Activated CD4-positive, alpha-beta T cell treated with anti-CD3 and anti-CD28 coated beads, Interleukin-2, amount 50 U/mL, for 48 hours (primary cell): ENCODE results near the gene PIAS2.
"Not testable (repeated sequence)": the region's sequence is repeated elsewhere in the genome, so short reads cannot be mapped to it uniquely, and the experiment has no call there.

Experiments
- DNase-seq, 2 experiments: peaks; one replicate each; pipeline ENCODE4 v3.0.0-alpha.2; 2020

The PIAS2 gene, protein sequence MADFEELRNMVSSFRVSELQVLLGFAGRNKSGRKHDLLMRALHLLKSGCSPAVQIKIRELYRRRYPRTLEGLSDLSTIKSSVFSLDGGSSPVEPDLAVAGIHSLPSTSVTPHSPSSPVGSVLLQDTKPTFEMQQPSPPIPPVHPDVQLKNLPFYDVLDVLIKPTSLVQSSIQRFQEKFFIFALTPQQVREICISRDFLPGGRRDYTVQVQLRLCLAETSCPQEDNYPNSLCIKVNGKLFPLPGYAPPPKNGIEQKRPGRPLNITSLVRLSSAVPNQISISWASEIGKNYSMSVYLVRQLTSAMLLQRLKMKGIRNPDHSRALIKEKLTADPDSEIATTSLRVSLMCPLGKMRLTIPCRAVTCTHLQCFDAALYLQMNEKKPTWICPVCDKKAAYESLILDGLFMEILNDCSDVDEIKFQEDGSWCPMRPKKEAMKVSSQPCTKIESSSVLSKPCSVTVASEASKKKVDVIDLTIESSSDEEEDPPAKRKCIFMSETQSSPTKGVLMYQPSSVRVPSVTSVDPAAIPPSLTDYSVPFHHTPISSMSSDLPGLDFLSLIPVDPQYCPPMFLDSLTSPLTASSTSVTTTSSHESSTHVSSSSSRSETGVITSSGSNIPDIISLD

DNA sequence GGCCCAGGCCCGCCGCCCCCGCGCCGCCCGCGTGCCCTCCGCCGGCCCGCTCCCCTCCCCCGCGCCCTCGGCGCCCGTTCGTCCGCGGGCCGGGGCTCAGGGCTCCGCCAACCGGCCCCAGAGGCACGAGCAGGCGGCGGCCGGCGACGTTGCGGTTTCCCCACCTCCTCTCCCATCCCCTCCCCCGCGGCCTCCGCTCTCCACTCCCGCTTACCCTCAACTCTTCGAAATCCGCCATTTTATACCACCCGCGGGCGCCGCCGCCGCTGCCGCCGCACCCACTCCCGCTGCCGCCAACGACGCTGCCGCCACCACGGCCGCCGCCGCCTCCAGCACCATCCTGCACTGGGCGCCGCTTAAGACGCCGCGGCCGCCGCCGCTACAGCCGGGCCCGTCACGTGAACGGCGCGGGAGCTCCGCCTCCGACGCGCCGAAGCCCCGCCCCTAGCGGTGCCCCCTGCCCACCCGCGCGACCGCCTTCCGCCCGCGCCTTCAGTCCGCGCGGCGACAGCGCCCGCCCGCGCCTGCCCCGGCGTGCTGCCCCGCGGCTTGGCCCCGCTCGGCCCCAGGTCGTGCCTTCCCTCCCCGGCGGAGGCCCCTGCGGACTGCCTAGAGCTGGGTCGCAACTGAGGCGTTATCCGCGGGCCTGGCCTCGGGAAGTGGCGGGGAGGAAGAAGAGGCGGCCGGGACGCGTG lies at the start of gene PIAS2, which contains the start of gene KATNAL2:
TSS of gene PIAS2 (minus strand) at position 400 of the 695 bp plus-strand sequence. CDS start at position 238, 162 bp downstream.
TSS of gene KATNAL2 (plus strand) at position 495 of the 695 bp plus-strand sequence. CDS start 29,271 bp downstream, outside the sequence.
- peak; percentile 70 to 74 for DNase-seq

DNA sequence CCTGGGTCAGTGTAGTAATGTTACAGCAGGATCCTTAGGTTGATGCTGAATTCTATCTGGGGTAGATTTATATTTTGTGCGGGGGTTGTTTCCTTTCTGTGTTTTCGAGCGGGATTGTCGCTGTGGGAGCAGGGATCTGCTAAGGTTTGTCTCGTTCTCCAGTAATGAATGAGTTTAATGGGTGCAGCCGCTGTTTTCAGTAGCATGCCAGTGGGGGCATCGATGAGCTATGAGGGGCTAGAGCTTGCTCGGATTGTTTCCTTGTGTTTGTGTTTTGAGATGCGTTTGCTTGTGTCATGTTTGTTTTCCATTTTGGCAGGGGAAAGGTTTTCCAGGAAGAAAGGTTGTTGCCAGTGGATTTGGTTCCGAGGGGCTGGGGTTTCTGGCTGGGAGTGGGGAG lies 49.0 kb upstream of the PIAS2 start:
- not testable (repeated sequence) for DNase-seq

DNA sequence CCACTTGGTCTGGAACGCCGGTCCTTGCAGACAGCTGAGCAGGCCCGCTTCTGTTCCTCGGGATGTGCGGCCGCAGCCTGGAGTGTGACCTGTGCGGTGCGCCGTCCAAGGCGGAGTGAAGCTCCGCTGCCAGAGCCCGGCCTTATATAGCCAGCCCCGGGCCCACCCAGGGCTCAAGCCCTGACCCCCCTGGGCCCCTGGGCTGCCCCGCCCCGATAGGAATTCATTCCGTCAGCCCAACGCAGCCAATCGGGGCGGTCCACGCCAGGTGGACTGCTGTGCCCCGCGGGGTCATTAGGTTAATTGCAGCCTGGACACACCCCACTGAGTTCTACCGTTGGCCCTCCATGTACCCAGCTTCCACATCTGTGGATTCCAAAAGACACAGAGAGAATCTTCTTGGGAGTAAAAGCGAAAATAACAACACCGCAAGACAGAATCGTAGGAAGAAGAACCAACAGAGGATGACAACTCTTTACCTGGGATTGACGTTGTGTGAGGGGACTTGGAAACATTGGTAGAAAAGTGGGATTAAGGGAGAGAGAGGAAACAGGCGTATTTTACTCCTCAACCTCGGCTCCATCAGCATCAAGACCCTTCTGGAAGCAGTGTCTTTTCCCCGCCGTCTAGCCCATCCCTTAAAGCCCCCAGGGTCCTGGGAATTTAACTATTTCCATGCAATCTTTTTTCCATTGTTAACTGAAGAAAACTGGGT lies 47.4 kb upstream of the PIAS2 start:
- DNase-seq, result not testable (repeated sequence)

DNA sequence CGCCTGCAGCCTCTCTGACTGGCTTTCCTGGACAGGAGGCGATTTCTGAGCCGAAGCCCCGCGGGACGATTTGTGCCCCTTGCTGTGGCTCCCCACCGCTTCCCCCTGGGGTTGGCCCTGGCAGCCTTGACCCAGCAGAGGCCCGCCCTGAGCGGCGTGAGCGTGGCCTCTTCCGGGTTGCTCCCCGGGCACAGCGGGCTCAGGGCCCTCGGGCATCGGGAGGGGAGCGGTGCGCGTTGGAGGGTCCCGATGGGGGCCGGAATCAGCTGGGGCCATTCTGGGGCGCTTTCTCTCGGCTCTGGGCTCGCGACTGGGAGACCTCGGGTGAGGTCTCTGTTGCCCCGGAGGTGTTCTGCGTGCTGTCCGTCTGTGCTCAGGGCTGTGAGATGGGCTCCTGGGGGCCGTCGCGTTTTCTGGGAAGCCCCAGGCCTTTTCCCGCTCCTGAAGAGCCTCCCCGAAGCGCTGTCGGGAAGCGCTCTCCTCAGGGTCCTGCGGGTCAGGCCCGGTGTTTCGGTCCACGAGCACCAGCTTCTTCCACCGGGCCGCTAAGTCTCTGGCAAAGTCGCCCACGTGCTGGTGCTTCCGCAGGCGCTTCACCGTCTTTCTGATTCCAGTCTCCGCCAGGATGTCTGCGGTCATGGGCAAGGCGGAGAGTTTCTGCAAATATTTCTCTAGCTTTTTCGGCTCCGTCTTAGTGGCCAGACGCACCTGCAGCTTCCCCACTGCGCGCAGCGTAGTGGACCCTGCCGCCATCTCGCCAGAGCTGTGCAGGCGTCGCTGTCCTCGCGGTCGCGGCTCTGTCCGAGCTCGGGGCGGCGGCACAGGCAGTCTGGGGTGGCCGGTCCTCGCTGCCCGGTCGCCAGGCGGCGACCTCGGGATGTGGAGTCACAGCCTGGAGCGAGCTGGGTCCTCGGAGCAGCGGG lies 46.6 kb upstream of the PIAS2 start:
- not testable (repeated sequence) for DNase-seq

DNA sequence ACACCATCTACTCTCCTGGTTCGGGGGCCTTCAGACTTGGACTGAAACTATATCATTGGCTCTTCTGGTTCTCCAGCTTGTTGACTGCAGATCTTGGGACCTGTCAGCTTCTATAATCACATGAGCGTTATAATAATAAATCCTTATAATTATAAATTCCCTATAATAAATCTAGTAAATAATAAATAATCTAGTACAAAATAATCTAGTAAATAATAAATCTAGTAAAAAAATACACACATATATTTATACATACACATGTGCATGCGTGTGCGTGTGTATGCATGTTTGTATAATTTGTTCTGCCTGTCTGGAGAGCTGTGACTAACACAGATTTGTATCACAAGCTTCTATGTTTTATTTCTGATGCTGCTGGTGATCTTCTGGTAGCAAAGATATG lies 40.9 kb upstream of the PIAS2 start:
- no peak for DNase-seq

DNA sequence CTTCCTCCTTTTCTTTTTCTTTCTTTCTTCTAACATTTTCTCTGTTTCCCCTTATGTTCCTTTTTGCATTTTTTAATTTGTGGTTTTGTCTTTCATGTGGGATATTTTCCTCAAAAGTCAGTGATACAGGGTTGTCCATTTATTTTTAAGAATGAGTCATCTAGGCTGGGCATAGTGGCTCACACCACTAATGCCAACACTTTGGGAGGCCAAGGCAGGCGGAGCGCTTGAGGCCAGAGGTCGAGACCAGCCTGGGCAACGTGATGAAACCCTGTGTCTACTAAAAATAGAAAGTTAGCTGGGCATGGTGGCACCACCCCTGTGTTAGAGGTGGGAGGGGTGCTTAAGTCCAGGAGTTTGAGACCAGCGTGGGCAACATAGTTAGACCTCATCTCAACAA lies 35.9 kb upstream of the PIAS2 start:
- DNase-seq, result no peak

DNA sequence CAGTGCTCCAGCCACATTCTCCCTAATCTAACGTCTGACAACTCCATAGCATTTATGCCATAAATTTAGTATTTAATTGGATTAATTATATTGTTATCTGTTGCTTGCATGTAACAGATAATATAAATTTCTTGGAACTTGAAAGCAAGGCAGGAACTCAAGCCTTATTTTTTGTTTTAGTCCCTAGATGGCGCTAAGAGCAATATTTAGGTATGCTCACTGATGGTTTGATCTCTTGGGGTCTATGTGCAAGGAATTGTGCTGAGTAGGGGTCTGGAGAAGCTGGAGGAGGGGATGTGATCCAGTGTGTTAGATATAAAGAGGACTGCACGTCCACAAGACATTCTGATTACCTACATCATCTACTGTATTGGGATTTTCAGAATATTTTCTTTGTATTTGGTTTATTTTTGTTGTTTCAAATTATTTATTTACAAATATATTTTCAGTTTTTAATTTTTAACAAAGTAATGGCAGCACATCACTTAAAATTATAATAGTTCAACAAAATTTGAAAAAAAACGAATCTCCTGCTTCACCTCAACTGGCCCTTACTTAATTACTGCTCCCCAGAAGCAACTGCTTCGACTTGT lies 32.9 kb upstream of the PIAS2 start:
- DNase-seq, result no peak

DNA sequence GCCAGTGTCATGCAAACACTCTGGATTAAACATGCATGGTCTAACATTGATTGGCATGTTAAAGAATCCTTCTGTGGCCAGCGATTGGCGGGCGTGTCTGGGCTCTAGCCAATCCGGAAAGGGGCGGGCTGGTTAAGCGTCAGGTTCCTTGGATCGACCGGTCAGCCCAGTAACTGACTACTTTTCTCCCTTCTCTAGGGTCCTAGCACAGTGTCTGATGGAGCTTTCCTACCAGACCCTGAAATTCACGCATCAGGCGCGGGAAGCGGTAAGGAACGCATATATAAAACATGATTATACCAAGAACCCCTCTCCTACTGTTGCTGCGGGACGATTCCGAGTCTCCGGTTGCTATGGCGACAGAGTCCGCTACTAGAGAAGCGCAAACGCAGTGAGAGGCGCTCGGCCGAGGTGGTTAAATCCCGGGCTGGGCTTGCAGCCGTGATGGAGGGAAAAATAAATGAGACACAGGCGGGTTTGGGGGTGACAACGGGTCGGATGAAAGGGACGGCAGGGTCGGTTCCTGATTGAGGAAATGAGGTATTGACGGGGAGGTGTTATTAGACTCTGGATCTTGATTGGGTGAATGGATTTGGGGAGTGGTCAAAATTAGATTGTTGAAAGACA lies 29.5 kb upstream of the PIAS2 start:
- peak; percentile 66 to 73 for DNase-seq

DNA sequence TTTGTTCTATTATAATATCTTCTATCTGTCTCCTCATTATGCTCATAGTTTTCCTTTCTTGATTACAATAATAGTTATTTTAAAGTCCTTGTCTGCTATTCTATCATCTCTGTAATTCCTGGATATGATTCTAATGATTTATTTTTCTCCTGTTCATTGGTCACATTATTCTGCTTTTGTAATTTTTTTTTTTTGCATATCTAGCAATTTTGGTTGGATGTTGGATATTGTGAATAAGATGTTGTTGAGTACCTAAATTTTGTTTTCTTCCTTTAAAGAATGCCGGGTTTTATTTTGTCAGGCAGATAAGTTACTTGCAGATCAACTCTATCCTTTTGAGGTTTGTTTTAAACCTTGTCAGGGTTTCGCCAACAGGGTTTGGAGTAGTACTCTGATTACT lies 25.3 kb upstream of the PIAS2 start:
- no peak for DNase-seq

DNA sequence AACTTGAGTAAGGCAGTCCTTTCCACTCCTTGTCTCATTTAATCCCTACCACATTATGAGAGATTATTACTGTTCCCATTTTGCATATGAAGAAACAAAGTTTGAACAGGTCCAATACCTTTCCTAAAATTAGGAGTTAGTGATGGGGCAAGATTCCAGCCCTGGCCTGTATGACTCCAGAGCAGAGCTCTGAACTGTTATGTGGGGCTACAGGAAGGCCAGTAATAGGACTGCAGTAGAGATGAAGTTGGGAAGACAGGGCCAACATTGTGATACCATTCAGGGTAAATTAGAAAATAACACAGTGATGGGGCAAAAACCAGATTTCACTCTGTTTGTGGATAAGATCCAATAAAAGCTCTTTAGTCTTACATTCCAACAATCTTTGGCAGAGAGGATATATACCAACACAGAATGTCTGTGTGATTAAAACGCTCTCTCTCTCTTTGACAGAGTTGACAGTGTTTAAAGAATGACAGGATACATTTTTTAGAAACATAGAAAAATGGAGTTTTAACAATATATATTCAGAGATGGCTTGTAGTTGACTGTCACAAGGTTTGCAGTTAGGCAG lies 22.8 kb upstream of the PIAS2 start:
- no peak for DNase-seq

DNA sequence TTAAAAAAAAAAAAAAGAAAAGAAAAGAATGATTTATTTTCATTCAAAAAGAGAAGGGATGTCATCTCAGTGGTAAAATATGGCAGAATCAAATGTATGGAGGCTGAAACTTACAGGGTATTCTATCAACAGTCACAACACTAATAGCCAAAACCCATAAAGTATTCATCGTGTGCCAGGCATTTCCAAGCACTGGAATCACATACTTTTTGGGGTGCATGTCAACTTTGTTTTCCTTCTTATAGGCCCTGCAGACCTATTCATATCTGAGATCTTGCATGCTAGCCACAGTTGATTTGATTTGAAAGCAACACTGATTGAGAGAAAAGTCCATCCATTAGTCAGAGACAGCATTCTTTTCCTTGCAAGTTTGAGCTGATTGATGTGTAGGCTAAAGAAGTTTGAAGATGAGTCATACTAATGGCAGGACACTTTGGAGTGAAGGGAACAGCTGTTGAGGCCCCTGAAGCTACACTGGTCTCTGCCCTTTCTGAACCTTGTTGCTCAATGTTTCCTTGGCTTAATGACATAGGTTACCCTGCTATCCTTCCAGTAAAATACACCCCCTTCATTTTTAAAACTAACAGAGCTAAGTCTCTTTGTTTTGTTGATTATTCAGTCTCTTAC lies 22.1 kb upstream of the PIAS2 start:
- DNase-seq, result no peak

DNA sequence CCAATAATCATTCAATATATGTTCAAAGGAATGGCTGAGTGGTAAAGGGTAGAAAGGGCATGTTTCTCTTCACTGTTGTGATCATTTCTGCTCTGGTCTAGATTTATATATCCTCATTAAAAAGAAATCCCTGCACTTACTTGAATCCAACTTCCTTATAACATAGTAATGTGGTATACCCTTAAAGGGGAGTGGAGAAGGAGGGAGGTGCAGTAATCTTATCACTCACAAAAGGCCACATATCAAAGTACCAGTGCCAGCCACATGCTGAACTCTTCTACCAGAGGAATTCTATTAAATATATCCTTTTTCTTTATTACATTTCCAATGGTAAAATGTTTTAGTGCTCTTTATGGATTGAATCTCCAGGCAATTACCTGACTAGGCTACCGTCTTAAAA lies 3.3 kb upstream of the PIAS2 start:
- DNase-seq, result no peak

DNA sequence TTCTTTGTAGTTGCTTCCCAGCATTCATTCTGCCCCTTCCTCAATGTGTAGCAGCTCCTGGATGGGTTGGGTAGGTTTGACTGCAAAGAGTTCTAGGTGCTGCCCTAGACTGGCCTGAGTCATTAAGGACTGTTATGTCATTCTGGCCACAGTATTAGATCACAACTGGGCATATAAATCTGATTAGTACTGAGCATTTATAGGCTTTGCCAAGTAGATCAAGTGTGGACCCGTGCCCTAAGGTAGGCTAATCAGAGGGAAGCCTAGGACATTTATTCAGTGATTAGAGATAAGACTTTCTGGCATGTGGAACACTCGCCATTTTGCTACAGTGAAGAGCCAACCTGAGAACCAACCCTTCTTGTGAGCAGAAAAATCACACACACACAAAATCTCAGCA lies 2.8 kb upstream of the PIAS2 start:
- DNase-seq, result no peak

DNA sequence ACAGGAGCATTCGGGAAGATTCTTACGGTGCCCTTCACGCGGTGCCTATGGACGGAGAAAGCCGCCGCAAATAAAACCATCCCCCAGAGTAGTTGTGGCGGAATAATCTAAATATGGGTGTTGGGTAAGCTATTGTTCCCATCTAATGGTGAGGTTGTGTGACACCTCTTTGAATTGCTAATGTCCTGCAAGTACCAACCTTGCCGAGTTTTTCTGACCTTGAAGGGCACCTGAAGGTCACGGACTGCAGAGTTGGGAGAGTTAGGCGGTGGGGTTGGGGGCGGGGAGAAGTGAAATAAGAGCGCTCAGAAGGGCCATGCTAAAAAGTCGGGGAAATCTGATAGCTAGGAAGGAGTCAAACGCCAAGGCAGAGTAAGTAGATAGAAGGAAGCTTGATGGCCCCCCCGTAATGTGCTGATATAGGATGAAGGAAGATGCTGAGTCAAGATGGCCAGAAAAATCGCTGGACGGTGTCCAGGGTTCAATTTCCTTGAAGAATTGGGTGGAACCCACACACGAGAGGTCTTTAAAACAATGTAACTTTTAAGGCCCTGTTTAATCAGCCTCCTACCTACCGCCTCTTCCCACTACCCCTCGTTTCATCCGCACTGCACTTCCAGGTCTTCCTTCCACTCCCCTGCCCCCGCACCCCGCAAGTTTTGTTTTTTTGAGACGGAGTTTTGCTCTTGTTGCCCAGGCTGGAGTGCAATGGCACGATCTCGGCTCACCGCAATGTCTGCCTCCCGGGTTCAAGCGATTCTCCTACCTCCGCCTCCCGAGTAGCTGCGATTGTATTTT lies 695 bp upstream of the PIAS2 start:
- DNase-seq, result peak; percentile 11 to 16

DNA sequence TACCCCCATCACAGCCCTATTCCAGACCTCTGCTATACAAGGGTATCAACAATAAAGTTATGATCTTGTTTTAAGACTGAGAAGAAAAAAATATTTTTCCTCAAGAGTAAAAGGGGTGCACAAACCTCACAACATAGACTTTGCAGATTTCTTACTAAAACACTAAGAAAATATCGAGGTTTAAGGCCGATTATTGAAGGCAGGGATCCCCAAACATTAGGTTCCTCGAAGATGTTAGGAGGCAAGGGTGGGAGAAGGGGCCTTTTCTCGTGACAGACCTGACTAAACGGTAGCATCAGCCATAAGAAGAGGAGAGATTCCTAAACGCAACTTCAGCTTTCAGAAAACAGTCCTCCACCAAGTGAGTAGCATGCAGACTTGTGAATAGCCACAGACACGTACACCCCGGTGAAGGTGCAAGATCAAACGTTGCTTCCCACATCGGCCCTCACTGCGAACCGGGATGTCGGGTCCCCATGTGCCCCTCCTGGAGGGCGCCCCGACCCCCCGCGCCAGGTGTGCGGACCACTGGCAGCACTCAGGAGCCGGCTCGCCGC lies 678 bp downstream of the PIAS2 start:
- DNase-seq, result peak; percentile 34 to 38

DNA sequence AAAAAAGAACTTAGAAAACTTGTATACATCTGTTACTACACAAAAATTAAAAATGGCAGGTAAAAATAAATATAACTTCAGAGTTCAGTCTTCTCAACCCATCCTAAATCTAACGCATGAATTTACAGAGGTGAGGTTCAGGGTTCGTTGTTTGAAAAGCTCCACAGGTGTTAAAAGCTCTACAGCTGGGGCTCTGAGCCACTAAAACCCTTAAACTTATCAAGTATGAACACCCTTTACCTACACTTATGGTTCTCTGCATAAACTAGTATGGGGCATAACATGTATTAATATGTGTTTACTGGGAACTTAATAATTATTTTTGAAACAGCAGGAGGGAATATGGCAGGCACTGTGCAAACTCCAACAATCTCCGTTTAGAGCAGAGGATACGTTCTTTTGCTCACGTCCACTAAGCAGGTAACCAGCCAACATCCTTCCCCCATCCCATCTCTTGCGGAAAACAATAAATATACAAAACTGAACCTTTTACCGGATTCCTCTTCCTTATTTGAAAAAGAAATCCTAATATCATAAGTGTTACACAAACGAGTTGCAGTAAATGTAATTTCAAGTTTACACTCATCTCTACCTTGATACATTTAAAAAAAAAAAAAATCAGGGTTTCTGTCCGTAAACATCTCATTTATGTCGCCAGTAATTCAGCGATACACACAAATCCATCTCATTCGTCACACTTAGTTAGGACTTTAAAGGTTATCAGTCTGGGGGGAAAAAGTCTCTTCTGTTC lies 1.3 kb downstream of the PIAS2 start:
- no peak for DNase-seq

DNA sequence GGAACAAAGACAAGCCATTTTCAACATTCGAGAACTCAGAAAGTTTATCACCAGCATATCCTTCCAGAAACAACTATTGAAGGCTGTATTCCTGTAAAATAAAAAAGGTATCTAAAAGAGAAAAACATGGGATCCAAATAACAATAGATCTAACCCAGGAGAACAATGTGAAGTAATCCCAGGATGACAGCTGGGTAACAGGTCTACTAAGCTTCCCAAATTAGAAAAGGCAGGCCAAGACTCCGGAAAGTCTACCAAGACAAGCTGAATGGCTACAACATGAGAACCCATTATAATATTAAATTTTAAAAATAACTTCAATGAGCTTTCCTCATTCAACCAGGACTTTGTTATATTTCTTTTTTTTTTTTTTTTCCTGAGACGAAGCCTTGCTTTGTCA lies 6.5 kb downstream of the PIAS2 start:
- no peak for DNase-seq

DNA sequence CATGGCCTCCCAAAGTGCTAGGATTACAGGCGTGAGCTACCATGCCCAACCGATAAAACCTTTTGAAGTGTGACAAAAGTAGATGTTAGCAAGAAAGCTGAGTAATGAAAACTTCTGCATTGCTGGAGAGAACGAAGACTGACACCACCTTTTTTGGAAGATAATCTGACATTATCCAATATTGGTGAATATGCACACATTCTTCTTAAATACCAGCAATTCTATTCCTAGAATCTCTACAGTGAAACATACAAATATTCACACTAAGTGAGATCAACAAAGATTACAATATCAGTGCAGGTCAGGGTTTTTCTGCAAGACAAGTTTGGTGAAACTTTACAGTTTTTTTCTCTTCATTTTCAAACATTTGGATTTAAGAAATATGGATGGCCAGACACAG lies 7.8 kb downstream of the PIAS2 start:
- no peak for DNase-seq
